HepG2 (cell line): ENCODE results near the gene CLPX. TPM values are rescaled to one million over a fixed set of nuclear protein-coding genes. Genes with fewer than 3 reads are reported as not detected.

Experiments used
- KLF15 ChIP-seq: sonication (generic); formaldehyde crosslinking; IDR thresholded peaks from 2 replicates; pipeline ENCODE4 v1.8.1; 2023; ENCODE audit warnings: borderline replicate concordance, mild to moderate bottlenecking, inconsistent platforms, missing genetic modification reagents, mixed read lengths
- MNT ChIP-seq: fragments of 450-650 bp; IDR thresholded peaks from 2 replicates; pipeline ENCODE4 v1.6.1; 2016
- POLR2G ChIP-seq: fragments of 200-400 bp; formaldehyde crosslinking; IDR thresholded peaks from 2 replicates; pipeline ENCODE4 v1.6.1; 2018; ENCODE audit warnings: mild to moderate bottlenecking, low read depth, low read length, moderate library complexity
- SIX1 ChIP-seq: sonication (generic); formaldehyde crosslinking; IDR thresholded peaks from 2 replicates; pipeline ENCODE4 v1.4.0; 2020; ENCODE audit warnings: missing genetic modification reagents, borderline replicate concordance
- SMARCE1 ChIP-seq: fragments of 450-650 bp; IDR thresholded peaks from 2 replicates; pipeline ENCODE4 v1.6.1; 2017; ENCODE audit warnings: borderline replicate concordance
- SP2 ChIP-seq: sonication (generic); formaldehyde crosslinking; IDR thresholded peaks from 2 replicates; pipeline ENCODE4 v1.5.1; 2020; ENCODE audit warnings: mild to moderate bottlenecking, missing genetic modification reagents
- TFDP1 ChIP-seq: IDR thresholded peaks from 2 replicates; pipeline ENCODE4 v1.6.1; 2016; ENCODE audit warnings: missing compliant biosample characterization, missing genetic modification reagents, borderline replicate concordance
- ZFP37 ChIP-seq: sonication (generic); formaldehyde crosslinking; IDR thresholded peaks from 2 replicates; pipeline ENCODE4 v1.4.0; 2020; ENCODE audit warnings: missing genetic modification reagents, borderline replicate concordance
- ZNF224 ChIP-seq: sonication (generic); formaldehyde crosslinking; IDR thresholded peaks from 2 replicates; pipeline ENCODE4 v1.5.0; 2020; ENCODE audit warnings: mild to moderate bottlenecking, missing genetic modification reagents
- ZNF569 ChIP-seq: sonication (generic); formaldehyde crosslinking; IDR thresholded peaks from 2 replicates; pipeline ENCODE4 v1.5.0; 2020; ENCODE audit warnings: mild to moderate bottlenecking, missing genetic modification reagents, moderate library complexity, borderline replicate concordance
- ZNF644 ChIP-seq: IDR thresholded peaks from 2 replicates; pipeline ENCODE4 v1.6.1; 2016; ENCODE audit warnings: low read depth
- ZNF775 ChIP-seq: sonication (generic); formaldehyde crosslinking; IDR thresholded peaks from 2 replicates; pipeline ENCODE4 v1.4.0; 2020; ENCODE audit warnings: missing genetic modification reagents, mild to moderate bottlenecking, moderate library complexity, borderline replicate concordance
- ZNF777 ChIP-seq: sonication (generic); formaldehyde crosslinking; IDR thresholded peaks from 2 replicates; pipeline ENCODE4 v1.4.0; 2020; ENCODE audit warnings: missing genetic modification reagents
- ZNF83 ChIP-seq: sonication (generic); formaldehyde crosslinking; IDR thresholded peaks from 2 replicates; pipeline ENCODE4 v1.4.0; 2020; ENCODE audit warnings: missing genetic modification reagents, mild to moderate bottlenecking, borderline replicate concordance
- polyA plus RNA-seq, 8 experiments: library from polyadenylated mRNA; depleted of rRNA in 3 of 8; stranded (reverse) in 7 of 8; unstranded in 1 of 8; fragments of >200 nt; fragmentation: Illumina TruSeq in 4 of 8; extraction: Trizol in 4 of 8; gene quantifications; 2 replicates each; pipeline versions ENCODE4 v1.2.1 to v1.2.3, GENCODE V29; 2011 to 2016; ENCODE audit warnings: low read depth in 4 of 8, missing spikeins in 1 of 8, mixed read lengths in 1 of 8; ENCODE audit not compliant: insufficient read depth in 1 of 8
- total RNA-seq, 5 experiments: library from RNA; depleted of rRNA; stranded (reverse); fragments of >200 nt; fragmentation: Illumina TruSeq; extraction: Trizol; gene quantifications; 2 replicates each; pipeline ENCODE4 v1.2.3, GENCODE V29; 2016; ENCODE audit warnings: low read depth in 1 of 5
- TF ChIP-seq, protein P1 (sequence below): sonication (generic); formaldehyde crosslinking; IDR thresholded peaks from 2 replicates; pipeline ENCODE4 v1.4.0; 2020; ENCODE audit warnings: missing genetic modification reagents
- TF ChIP-seq, protein P2 (sequence below): sonication (generic); formaldehyde crosslinking; IDR thresholded peaks from 2 replicates; pipeline ENCODE4 v1.4.0; 2020; ENCODE audit warnings: mild to moderate bottlenecking, missing genetic modification reagents
- TF ChIP-seq, protein P3 (sequence below): sonication (generic); formaldehyde crosslinking; IDR thresholded peaks from 2 replicates; pipeline ENCODE4; 2020; ENCODE audit warnings: missing genetic modification reagents, mild to moderate bottlenecking, borderline replicate concordance

CLPX gene
- total and polyA plus RNA-seq, 2 of the 13 experiments (the other 11 are each of a cell fraction or from before 2014, with no cell fraction given), result 33.9 to 61.3 TPM

- peak; percentile 32; the same call in 1 of the 2 replicates for TF ChIP-seq SP2 (CRISPR knock-in tag)
- TF ChIP-seq ZNF224 (CRISPR knock-in tag), result peak; percentile 82; the same call in 1 of the 2 replicates
- peak; percentile 81 for TF ChIP-seq POLR2G
- TF ChIP-seq MNT, result peak; percentile 56
- TF ChIP-seq TFDP1 (CRISPR knock-in tag), result no peak; the same call in 1 of the 2 replicates
- TF ChIP-seq ZNF644 (CRISPR knock-in tag), result no peak
- no peak for TF ChIP-seq ZNF83 (CRISPR knock-in tag)
- no peak for TF ChIP-seq ZFP37 (CRISPR knock-in tag)
- TF ChIP-seq ZNF569 (CRISPR knock-in tag), result no peak
- TF ChIP-seq, protein P1, sequence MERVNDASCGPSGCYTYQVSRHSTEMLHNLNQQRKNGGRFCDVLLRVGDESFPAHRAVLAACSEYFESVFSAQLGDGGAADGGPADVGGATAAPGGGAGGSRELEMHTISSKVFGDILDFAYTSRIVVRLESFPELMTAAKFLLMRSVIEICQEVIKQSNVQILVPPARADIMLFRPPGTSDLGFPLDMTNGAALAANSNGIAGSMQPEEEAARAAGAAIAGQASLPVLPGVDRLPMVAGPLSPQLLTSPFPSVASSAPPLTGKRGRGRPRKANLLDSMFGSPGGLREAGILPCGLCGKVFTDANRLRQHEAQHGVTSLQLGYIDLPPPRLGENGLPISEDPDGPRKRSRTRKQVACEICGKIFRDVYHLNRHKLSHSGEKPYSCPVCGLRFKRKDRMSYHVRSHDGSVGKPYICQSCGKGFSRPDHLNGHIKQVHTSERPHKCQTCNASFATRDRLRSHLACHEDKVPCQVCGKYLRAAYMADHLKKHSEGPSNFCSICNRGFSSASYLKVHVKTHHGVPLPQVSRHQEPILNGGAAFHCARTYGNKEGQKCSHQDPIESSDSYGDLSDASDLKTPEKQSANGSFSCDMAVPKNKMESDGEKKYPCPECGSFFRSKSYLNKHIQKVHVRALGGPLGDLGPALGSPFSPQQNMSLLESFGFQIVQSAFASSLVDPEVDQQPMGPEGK (CRISPR knock-in tag), result peak; percentile 66; the same call in 1 of the 2 replicates
- no peak for TF ChIP-seq SMARCE1
- TF ChIP-seq, protein P2, sequence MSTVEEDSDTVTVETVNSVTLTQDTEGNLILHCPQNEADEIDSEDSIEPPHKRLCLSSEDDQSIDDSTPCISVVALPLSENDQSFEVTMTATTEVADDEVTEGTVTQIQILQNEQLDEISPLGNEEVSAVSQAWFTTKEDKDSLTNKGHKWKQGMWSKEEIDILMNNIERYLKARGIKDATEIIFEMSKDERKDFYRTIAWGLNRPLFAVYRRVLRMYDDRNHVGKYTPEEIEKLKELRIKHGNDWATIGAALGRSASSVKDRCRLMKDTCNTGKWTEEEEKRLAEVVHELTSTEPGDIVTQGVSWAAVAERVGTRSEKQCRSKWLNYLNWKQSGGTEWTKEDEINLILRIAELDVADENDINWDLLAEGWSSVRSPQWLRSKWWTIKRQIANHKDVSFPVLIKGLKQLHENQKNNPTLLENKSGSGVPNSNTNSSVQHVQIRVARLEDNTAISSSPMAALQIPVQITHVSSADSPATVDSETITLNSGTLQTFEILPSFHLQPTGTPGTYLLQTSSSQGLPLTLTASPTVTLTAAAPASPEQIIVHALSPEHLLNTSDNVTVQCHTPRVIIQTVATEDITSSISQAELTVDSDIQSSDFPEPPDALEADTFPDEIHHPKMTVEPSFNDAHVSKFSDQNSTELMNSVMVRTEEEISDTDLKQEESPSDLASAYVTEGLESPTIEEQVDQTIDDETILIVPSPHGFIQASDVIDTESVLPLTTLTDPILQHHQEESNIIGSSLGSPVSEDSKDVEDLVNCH (CRISPR knock-in tag), result no peak
- TF ChIP-seq ZNF777 (CRISPR knock-in tag), result peak; percentile 81
- peak; percentile 62; the same call in 1 of the 2 replicates for TF ChIP-seq KLF15 (CRISPR knock-in tag)
- TF ChIP-seq, protein P3, sequence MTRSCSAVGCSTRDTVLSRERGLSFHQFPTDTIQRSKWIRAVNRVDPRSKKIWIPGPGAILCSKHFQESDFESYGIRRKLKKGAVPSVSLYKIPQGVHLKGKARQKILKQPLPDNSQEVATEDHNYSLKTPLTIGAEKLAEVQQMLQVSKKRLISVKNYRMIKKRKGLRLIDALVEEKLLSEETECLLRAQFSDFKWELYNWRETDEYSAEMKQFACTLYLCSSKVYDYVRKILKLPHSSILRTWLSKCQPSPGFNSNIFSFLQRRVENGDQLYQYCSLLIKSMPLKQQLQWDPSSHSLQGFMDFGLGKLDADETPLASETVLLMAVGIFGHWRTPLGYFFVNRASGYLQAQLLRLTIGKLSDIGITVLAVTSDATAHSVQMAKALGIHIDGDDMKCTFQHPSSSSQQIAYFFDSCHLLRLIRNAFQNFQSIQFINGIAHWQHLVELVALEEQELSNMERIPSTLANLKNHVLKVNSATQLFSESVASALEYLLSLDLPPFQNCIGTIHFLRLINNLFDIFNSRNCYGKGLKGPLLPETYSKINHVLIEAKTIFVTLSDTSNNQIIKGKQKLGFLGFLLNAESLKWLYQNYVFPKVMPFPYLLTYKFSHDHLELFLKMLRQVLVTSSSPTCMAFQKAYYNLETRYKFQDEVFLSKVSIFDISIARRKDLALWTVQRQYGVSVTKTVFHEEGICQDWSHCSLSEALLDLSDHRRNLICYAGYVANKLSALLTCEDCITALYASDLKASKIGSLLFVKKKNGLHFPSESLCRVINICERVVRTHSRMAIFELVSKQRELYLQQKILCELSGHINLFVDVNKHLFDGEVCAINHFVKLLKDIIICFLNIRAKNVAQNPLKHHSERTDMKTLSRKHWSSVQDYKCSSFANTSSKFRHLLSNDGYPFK (CRISPR knock-in tag), result peak; percentile 63; the same call in 1 of the 2 replicates
- TF ChIP-seq ZNF775, result no peak
- TF ChIP-seq SIX1 (CRISPR knock-in tag), result no peak
These were observed at the start of gene CLPX (continued) for GRCh38 chr15:65184868-65185717.
